Non-pigmented ciliary epithelial cell (primary cell): ENCODE measurements around the gene ZSWIM9.

ENCODE experiments used
- DNase-seq: peaks from one replicate; pipeline ENCODE4 v3.0.0-alpha.2; 2010; ENCODE audit warnings: low read depth

The ZSWIM9 gene

DNA sequence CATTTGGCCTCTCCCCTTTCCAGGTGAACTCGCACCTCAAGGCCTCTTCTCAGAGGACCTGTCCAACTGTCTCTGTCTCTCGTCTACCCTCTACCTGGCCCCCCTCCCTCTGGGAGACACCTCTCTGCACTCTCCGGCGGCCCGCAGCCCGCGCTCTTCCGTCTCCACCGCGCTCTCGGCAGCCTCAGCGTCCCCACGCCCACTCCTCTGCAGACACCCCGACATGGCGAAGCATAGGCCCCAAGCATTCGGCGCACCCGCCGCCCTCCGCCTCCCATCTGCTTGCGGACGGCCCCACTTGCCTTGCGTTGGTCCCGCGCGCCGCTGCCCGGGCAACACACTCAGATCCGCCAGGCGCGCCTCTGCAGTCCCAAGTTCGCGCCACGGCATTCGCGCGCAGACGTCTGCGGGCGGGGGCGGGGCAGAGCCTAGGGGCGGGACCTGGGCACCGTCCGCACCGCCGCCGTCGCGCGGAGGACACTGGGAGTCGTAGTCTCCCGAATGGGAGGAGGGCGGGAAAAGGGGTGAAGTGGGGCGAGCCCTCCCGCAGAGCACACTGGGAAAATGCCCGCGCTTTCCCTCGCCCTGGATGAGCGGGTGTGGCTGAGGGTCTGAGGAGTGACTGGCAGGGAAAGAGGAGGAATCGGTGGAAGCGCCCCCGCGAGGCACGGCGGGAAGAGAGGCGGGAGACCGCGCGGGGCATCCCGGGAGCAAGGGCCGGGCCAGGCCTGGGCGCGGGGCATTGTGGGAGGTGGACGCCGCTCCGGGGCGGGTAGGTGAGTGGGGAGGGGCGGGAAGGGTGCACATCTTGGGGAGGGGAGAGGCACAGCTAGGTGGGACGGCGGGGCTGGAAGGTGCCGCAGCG, at the start of gene ZSWIM9, which contains the start of gene LIG1:
ZSWIM9 (plus strand) TSS at position 742 of the 865 bp plus-strand sequence. CDS start 1,123 bp downstream, outside the sequence.
LIG1 (minus strand) TSS at position 406 of the 865 bp plus-strand sequence. CDS start 4,778 bp downstream, outside the sequence.
- DNase-seq: peak; percentile 69

- no peak for DNase-seq
Measured at GRCh38 chr19:48121066-48121465, 49.4 kb upstream of the ZSWIM9 start.

DNA sequence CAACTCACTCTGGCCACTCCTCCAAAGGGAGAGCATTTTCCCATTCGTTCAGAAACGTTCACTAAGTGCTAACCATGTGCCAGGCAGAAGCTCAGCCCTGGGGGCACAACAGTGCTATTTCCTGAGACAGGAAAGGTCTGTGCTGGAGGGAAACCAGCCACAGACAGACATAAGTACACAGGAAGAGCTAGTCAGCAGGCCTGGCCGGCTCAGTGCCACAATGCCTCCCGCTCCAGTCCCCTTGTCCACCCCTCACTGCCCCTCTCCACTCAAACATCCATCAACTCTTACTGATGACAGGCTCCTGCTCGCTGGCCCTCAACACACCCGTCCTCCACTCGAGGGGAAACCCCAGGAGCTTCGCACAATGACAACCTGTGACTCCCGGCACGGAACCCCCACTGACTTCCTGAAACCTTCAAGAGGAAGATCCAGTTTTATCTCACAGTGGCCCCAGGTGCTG, 48.5 kb upstream of the ZSWIM9 start:
- DNase-seq: no peak

DNA sequence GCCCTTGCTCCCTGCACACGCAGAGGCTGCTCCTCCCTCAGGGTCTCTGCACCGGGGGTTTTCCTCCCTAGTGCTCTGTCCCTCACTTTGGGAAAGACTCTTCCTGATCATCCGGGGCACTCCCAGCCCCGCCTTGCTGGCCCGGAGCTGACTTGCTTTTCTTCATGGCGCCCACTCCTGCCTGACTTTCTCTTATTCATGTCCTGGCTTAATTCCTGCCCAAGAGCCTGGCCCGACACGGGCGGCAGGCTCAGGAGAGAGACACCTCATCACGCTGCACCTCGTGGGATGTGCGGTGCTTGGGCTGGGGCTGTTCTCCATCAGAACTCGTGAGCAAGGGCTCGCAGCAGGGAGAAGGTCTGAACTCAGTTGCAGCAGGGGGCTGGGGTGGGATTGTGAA, 48.1 kb upstream of the ZSWIM9 start:
- no peak for DNase-seq

DNA sequence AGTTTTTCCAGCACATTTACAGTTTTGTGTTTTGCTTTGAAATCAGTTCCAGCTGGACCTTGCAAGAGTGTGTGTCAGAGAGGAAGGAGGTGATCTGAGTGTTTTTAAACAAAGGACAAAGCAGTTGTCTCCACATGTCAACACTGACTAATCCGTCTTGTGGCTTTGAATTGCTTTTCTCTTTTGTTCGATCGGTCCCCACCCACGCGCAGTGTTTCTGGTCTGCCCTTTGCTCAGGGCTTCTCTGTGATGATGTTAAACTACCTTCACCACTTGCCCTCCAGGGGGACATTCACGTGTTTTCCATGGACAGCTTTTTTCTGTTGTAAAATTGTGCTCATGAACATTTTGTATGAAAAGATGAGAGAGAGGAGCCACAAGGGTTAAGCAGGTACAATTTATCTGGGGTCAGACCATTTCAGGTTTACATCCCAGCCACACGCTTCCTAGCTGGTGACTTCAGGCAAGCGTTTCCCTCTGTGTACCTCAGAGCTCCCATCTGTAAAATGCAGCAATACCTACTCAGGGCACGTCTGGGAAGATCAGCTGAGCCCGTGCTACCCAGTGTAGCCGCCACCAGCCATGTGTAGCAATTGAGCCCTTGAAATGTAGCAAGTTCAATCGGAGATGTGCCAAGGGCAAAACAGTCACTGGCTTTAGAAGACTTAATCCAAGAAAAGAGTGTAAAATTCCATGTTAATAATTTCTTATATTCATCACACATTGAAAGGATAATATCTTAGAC, 46.4 kb upstream of the ZSWIM9 start:
- peak; percentile 66 for DNase-seq

DNA sequence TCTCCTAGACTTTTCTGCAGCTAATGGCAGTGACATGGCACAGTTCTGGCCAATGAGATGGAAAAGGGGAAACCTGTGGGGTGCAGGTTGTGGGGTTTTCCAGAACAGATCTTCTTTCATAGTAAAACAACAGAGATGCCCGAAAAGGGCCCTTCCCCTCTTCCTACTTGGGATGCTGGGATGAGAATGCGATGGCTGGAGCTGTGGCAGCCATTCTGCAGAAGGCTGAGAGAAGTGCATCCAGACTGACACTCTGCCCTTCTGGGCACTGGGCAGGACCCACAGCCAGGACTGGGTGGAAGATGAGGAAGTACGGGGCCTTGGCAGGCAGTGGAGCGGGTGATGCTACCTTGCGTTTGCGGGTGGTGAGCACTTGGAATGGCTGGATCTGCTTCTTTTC, 42.9 kb upstream of the ZSWIM9 start:
- no peak for DNase-seq

GRCh38 chr19:48133094-48133493, 37.4 kb upstream of the ZSWIM9 start:
- no peak for DNase-seq

- no peak for DNase-seq
Measured at GRCh38 chr19:48135411-48135810, 35.1 kb upstream of the ZSWIM9 start.

- DNase-seq: no peak
Measured at GRCh38 chr19:48136547-48136946, 33.9 kb upstream of the ZSWIM9 start.

DNA sequence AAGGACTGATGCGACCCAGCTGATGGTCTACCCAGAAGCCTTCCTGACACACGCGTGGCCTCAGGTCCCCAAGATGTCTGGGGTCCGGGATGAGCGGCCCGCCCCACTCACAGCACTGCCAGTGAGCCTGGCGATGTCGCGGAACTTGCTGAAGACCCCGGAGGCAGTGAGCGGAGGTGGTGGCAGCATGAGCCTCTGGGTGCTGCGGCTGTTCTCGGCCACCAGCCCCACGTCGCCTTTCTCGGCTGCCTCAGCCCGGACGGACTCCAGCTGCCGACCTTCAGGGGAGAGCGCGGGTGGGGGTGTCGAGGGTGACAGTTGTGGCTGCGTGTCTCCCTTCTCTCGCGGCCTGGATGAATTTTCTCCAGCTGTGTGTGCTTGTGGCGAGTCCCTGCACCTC, 33.1 kb upstream of the ZSWIM9 start:
- DNase-seq: no peak

DNA sequence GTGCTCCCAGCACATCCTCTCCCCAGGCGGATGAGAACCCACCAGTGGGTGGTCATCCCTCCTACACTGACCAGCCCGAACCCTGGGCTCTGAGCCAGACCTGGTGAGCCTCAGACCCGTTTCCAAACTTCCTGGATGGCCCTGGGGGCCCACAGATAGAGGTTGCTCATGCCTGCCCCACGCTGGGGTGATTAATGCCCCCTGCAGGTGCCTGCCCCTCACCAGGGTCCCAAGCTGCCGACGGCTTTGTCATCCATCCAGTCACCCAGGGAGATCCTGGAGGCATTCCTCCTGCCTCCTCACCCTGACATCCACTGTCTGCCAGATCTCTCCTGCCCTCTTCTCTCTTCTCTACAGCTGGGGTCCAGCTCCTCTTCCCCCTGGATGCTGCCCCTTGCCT, 31.4 kb upstream of the ZSWIM9 start:
- DNase-seq: no peak

DNA sequence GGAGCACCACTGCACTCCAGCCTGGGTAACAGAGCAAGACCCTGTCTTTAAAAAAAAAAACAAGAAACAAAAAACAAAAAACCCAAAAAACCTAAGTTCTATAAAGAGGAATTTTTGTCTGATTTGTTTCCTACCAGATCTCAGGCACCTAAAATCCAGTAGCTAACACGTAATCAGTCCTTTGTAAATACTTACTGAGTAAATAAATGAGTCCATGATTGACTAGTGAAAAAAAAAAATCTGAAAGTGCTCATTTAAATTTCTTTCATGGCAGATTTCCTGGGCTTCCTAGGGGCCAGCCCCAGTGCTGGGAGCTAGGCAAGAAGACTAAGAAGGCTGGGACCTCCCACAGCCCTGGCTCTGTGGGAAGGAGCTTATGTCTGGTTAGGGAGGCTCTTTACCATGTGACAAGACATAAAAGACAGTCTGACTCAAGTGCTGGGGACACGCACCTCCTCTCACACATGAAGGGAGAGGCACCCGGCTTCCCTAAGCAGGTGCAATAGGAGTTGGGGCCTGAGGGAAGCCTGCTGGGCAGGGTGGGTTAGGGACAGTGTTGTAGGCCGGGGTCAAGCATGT, 22.8 kb upstream of the ZSWIM9 start:
- DNase-seq: no peak

DNA sequence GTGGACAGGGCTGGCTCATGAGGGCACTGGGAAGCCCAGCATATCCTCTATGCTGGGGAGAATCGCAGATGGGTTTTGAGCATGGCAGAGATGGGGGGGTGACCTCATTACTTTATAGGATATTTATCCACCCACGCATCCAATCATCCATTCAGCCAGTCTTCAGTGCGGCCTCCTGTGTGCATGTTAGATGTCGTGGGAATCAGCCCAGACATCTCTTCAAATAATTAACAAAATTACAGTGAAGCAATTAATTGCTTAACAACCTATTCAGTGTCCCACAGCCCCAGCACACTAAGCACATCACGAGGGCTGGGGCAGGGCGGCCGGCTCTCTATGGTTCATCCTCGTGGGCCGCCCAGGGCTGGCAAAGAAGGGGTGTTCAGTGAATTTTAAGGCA, 21.9 kb upstream of the ZSWIM9 start:
- DNase-seq: no peak

- DNase-seq: no peak
Measured at GRCh38 chr19:48149430-48149829, 21.1 kb upstream of the ZSWIM9 start.

DNA sequence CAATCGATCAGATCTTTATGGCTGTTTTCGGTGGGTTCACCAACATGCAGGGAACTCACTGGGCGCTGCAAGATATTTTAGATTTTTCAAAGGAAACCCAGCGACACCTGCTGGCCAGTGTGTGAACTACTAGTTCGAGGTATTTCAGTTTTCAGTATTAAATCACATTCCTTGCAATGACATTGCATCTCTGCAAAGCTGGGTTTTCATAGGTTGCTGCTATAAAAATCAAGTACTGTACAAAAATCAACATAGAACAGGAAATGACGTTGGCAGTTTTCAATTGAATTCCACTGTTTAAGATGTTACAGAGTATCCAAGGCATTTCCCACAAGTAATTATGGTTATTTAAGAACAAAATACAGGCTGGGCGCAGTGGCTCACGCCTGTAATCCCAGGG, 17.9 kb upstream of the ZSWIM9 start:
- no peak for DNase-seq

- no peak for DNase-seq
Measured at GRCh38 chr19:48154003-48154402, 16.5 kb upstream of the ZSWIM9 start.

- DNase-seq: no peak
Measured at GRCh38 chr19:48158210-48158790, 12.2 kb upstream of the ZSWIM9 start.

DNA sequence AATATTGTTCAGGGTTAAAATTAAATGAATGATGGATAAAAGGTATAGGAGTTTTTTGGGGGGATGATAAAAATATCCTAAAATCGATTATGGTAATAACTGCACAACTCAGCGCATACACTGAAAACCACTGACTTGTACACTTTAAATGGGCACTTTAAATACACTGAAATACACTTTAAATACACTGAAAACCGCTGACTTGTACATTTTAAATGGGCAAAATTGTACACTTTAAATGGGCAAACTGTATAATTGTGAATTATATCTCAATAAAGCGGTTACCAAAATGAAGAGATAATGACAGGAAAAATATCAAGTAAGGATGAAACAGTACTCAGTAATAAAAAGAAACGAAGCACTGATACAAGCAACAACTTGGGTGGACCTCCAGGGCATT, 1.8 kb upstream of the ZSWIM9 start:
- no peak for DNase-seq

GRCh38 chr19:48169578-48169938, 922 bp upstream of the ZSWIM9 start:
- no peak for DNase-seq

DNA sequence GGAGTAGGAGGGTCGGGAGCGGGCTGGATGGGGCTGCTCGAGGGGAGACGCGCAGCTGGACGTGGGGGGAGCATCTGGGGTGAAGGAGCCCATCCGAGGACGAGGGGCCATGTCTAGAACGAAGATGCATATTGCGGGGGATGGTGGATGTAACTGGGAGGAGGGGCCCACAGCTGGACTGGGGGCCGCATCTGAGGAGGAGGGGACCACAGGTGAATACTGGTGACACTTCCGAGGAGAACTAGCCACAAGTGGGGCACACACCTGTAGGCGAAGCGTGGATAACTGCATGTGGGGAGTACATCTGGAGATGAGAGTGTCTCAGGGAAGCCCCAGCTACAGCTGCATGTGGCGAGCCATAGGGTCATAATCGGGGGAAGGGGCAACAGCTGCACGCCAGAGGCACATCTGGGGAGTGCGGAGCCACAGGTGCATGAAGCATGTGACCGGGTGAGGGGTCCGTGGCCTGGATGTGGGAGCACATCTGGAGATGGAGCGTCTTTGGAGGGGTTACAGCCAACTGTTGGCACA, 402 bp downstream of the ZSWIM9 start:
- no peak for DNase-seq

DNA sequence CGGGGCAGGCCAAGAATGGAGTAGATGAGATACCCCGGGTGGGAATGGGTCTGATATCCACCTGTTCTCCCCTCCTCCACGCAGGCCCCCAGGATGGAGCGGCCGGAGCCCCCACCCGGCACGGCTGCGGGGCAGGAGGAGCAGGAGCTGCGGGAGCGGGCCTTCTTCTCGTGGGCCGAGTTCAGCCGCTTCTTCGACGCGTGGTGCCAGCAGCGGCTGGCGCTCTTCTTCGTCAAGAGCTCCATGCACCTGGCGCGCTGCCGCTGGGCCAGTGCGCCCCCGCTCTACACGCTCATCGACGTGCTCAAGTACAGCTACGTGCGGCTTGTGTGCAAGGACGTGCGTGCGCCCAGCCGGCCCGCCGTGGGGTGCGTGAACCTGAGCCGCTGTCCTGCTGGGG, 1.2 kb downstream of the ZSWIM9 start:
- no peak for DNase-seq

- DNase-seq: no peak
Measured at GRCh38 chr19:48174445-48175030, 4.1 kb downstream of the ZSWIM9 start.
